Panc1 (cell line): ENCODE data around the gene ZNF462.

Experiments
- CTCF ChIP-seq: fragments of 450-650 bp; IDR thresholded peaks from 2 replicates; pipeline ENCODE4 v1.5.1; 2017; ENCODE audit warnings: mild to moderate bottlenecking
- TCF7L2 ChIP-seq: IDR thresholded peaks from 2 replicates; pipeline ENCODE4 v1.6.1; 2011; ENCODE audit warnings: mild to moderate bottlenecking, low read depth, low read length, inconsistent platforms

- TF ChIP-seq CTCF (no peak), TCF7L2 (no peak)
Measured at GRCh38 chr9:107025260-107026035, 162.5 kb downstream of the ZNF462 start.
